Measurements from ENCODE around the gene FBXO4. TPM values are rescaled to one million over a fixed set of nuclear protein-coding genes. Genes with fewer than 3 reads are reported as not detected.

FBXO4 gene
- 39.0 TPM for total RNA-seq (ENCODE audit: insufficient read depth, low replicate concordance)

GRCh38 chr5:41924872-41925554 lies at the start of gene FBXO4:
FBXO4 (plus strand) TSS chr5:41925281; CDS start chr5:41925310, 29 bp downstream.
- DNase-seq (ENCODE audit: low spot score): peak; percentile 91

- no peak for DNase-seq (ENCODE audit: low spot score)
These were observed 48.4 kb upstream of the FBXO4 start for GRCh38 chr5:41876678-41877077.

GRCh38 chr5:41877408-41877807 lies 47.7 kb upstream of the FBXO4 start:
- no peak for DNase-seq (ENCODE audit: low spot score)

- no peak for DNase-seq (ENCODE audit: low spot score)
These were observed 46.9 kb upstream of the FBXO4 start for GRCh38 chr5:41878173-41878572.

- no peak for DNase-seq (ENCODE audit: low spot score)
These were observed 46.2 kb upstream of the FBXO4 start for GRCh38 chr5:41878643-41879478.

GRCh38 chr5:41882765-41883164 lies 42.3 kb upstream of the FBXO4 start:
- no peak for DNase-seq (ENCODE audit: low spot score)

GRCh38 chr5:41883243-41883642 lies 41.8 kb upstream of the FBXO4 start:
- no peak for DNase-seq (ENCODE audit: low spot score)

- no peak for DNase-seq (ENCODE audit: low spot score)
These were observed 41.1 kb upstream of the FBXO4 start for GRCh38 chr5:41883936-41884335.

- no peak for DNase-seq (ENCODE audit: low spot score)
These were observed 39.8 kb upstream of the FBXO4 start for GRCh38 chr5:41885286-41885685.

GRCh38 chr5:41891066-41891707 lies 33.9 kb upstream of the FBXO4 start:
- no peak for DNase-seq (ENCODE audit: low spot score)

- no peak for DNase-seq (ENCODE audit: low spot score)
These were observed 33.0 kb upstream of the FBXO4 start for GRCh38 chr5:41892031-41892430.

GRCh38 chr5:41893074-41893851 lies 31.8 kb upstream of the FBXO4 start:
- DNase-seq (ENCODE audit: low spot score): no peak

GRCh38 chr5:41896230-41896629 lies 28.9 kb upstream of the FBXO4 start:
- no peak for DNase-seq (ENCODE audit: low spot score)

- no peak for DNase-seq (ENCODE audit: low spot score)
These were observed 21.6 kb upstream of the FBXO4 start for GRCh38 chr5:41903382-41903891.

GRCh38 chr5:41903892-41904799 lies 20.9 kb upstream of the FBXO4 start, which contains the start of gene RIMOC1:
RIMOC1 (plus strand) TSS chr5:41904344; CDS start chr5:41904368, 24 bp downstream.
- DNase-seq (ENCODE audit: low spot score): peak; percentile 100

- no peak for DNase-seq (ENCODE audit: low spot score)
These were observed 18.9 kb upstream of the FBXO4 start for GRCh38 chr5:41906151-41906550.

- no peak for DNase-seq (ENCODE audit: low spot score)
These were observed 16.6 kb upstream of the FBXO4 start for GRCh38 chr5:41908374-41909079.

- no peak for DNase-seq (ENCODE audit: low spot score)
These were observed 7.0 kb upstream of the FBXO4 start for GRCh38 chr5:41918105-41918504.

GRCh38 chr5:41921166-41921565 lies 3.9 kb upstream of the FBXO4 start:
- no peak for DNase-seq (ENCODE audit: low spot score)

- no peak for DNase-seq (ENCODE audit: low spot score)
These were observed 3.2 kb upstream of the FBXO4 start for GRCh38 chr5:41921874-41922273.
